Jurkat, Clone E6-1 (cell line): ENCODE data around the gene IFITM10.
"Not testable (repeated sequence)": the region's sequence is repeated elsewhere in the genome, so short reads cannot be mapped to it uniquely, and the experiment has no call there.

Source experiments
- DNase-seq: peaks from one replicate; pipeline ENCODE4 v3.0.0-alpha.2; 2011; ENCODE audit warnings: low read depth, low spot score
- H3K4me3 ChIP-seq: 2 replicates; pipeline ENCODE4 v1.5.1; 2011; ENCODE audit warnings: mild to moderate bottlenecking, low read length, control low read depth, moderate library complexity

The IFITM10 gene

DNA sequence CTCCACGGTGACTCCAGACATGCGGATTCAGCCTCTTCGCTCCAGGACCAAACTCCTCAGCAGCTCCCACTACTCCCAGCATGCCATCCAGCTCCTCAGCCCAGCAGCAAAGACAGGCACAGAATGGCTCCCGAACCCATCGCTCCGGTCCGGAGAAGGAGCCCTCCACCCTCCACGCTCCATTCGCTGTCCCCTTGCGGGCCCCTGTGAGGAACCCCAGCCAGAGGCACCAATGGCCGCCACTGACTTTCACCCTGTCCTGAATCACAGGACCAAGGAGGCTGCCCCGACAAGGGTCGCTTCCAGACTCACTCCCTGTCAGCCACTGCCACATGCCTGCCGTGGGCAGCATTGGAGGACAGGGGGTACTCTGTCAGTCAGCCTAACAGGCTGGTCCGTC, 64.2 kb downstream of the IFITM10 start:
- DNase-seq, H3K4me3 ChIP-seq: not testable (repeated sequence)

DNA sequence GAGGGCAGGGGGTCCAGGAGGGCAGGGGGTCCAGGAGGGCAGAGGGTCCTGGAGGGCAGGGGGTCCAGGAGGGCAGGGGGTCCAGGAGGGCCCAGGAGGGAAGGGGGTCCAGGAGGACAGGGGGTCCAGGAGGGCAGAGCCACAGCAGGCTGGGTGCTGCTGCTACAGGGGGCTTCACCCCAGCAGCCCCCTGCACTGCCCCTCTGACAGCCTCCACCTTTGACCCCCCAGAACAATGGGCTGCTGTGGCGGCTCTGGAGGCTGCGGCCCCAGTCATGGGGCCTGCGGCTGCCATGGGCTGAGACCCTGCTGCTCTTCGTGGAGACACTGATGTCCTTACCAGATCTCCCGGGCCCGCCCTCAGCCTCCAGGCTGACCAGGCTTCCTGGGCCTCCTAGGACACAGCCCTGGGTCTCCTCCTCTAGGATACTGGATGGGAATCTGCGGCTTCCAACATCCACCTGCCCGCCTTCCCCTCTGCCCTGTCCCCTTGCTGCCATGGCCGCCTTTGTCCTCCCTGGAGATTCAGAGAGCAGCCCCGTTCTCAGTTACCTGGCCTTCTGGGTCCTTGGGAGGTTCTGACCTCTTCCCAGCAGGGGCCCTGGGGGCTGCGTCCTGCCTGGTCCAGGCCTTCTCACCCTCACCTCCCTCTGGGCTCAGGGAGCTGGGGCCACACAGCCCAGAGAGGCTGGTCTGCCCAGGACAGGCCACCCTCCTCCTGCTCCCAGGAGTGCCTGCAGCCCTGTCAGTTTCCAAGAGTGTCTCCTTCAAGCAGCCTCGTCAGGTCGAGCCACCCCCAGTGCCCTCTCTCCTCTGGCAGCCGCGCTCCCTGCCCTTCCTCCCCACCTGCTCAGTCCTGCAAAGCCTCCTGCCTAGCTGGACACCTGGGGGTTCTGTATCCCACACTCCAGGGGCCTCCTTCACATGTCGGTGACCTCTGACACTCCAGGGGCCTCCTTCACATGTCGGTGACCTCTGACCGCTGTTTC, 65.2 kb downstream of the IFITM10 start:
- not testable (repeated sequence) for H3K4me3 ChIP-seq, DNase-seq

DNA sequence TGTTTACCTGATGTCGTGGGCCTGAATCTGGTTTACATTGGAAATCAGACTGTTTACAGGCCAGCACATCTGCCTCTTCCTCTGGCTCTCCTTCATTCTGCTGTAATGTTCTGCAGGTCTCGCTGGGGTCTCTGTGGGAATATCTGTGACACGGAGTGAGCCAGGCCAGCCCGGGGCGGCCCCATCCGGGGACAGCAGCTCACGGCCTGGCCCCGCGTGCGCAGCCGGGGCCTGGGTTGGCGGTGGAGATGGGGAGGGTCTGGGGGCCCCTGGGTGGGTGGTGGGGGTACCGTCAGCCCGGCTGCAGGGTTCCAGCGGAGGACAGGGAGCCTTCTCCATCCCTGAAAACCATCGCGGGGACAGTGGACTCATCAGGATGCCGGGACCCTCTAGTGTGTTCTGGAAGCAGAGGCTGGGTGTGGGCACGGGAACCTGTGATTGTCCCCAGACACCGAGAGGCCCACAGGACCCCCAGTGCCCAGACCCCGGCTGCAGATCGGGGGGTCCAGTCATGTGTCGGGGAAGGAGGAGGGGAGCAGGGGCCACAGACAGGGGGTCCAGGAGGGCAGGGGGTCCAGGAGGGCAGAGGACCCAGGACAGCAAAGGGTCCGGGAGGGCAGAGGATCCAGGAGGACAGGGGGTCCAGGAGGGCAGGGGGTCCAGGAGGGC, 66.4 kb downstream of the IFITM10 start:
- H3K4me3 ChIP-seq, DNase-seq: not testable (repeated sequence)

DNA sequence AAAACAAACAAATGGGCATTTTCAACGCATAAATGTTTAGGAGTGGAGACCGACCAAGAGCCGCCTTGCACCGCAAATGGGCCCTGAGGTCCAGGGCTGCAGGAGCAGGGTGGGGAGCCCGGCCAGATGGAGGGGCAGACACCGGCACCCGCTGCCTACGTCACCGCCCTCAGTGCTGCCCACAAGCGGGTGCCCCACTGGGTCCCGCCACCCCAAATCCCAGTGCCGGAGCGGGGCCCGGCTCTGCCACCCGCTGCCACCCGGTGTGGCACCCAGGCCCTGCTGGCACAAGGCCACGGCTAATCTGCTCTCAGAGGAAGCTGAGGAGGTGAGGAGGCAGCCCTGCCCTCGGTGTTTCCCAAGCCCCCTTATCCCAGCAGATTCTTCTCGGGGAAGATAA, 67.2 kb downstream of the IFITM10 start:
- not testable (repeated sequence) for DNase-seq, H3K4me3 ChIP-seq
